Right cardiac atrium (tissue), 5 donors: ENCODE data around the gene SEC11A. TPM values are rescaled to one million over a fixed set of nuclear protein-coding genes. Genes with fewer than 3 reads are reported as not detected.
"Not testable (repeated sequence)": the region's sequence is repeated elsewhere in the genome, so short reads cannot be mapped to it uniquely, and the experiment has no call there.

ENCODE experiments used
- ATAC-seq, 2 donors: fragments of 200-7000 bp; cut with Tn5 transposase; one replicate each; pipeline versions ENCODE4 v1.8.0 to v1.9.1; 2020; ENCODE audit warnings: moderate library complexity in 2 of 2, mild to moderate bottlenecking in 1 of 2
- DNase-seq, 3 donors: peaks; one replicate each; pipeline ENCODE4 v3.0.0-alpha.2; 2020
- H3K27ac ChIP-seq: one replicate; pipeline ENCODE4 v1.5.1; 2013; ENCODE audit warnings: mild to moderate bottlenecking, low read length, control low read depth, moderate library complexity
- H3K27me3 ChIP-seq: one replicate; pipeline ENCODE4 v1.6.1; 2013; ENCODE audit not compliant: control insufficient read depth, insufficient read depth
- H3K4me1 ChIP-seq: one replicate; pipeline ENCODE4 v1.6.1; 2013; ENCODE audit warnings: low read length; ENCODE audit not compliant: control insufficient read depth, insufficient read depth
- H3K4me3 ChIP-seq: one replicate; pipeline ENCODE4 v1.5.1; 2013; ENCODE audit warnings: low read length, control low read depth
- H3K9me3 ChIP-seq: one replicate; pipeline ENCODE4 v1.6.1; 2013; ENCODE audit warnings: low read length; ENCODE audit not compliant: control insufficient read depth
- WGBS: extraction: QIAGEN DNeasy Blood & Tissue Kit; methylation state at CpG from one replicate; pipeline ENCODE4 v1.1.7; 2013; 5-methylcytosine and 5-hydroxymethylcytosine counted together
- intact Hi-C, 4 donors: fragments of 100-400 bp; cut with DNase I; formaldehyde crosslinking; loops; one replicate each; pipeline versions ENCODE4 v1.11.0 to v1.14.0; 2022 to 2023
- polyA plus RNA-seq: library from polyadenylated mRNA; stranded (reverse); fragments of 200-250 nt; gene quantifications from one replicate; pipeline ENCODE4 v1.2.3, GENCODE V29; 2013
- total RNA-seq, 4 donors: library from RNA; stranded (reverse); fragmentation: NEBNext Ultra II Directional; extraction: Animal tissue kit (Norgen Biotek cat#: 25700); gene quantifications; one replicate each; pipeline ENCODE4 v1.2.1, GENCODE V29; 2021
- donor health status: healthy with polysubstance abuse.
- donor health status: DM: no; HTN: yes; CAD: no.
- donor health status: DM: no; HTN: no; CAD: no.
- donor health status: DM: no; HTN: yes; CAD: no; lungs with severe emphysema.
- donor health status: DM: yes; HTN: yes; CAD: no.

SEC11A gene
- total and polyA plus RNA-seq, 5 donors = 86.2 to 92.2 (median 88.3) TPM

DNA sequence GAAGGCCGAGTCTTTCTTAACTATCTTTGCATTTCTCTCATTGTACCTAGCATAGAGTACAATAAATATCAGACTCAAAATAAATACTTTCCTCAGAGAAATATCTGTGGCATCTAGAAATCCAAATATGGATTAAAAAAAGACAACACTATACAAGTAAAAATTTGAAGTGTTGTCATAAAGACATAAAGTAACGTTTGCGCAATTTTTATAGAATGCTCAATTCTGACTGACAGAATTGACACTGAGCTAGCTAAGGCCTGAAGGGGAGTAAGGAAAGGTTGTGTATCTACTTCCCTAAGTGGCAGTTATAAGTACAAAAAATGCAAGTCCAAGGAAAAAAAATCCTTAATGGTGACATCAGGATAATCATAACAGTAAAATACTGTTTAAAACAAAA lies 1.1 kb downstream of the SEC11A start:
- DNase-seq (no peak), ATAC-seq (no peak)
- Histone ChIP-seq H3K27ac (no peak overlapping the region), H3K9me3 (no peaks in the 10 kb centered on the region), H3K4me3 (peak overlapping the region; percentile 86), H3K27me3 (no peaks in the 10 kb centered on the region), H3K4me1 (no peaks in the 10 kb centered on the region)
- 58% methylated on average over 3 of the region's 3 CpGs for WGBS
- intact Hi-C loops = no loop called here

DNA sequence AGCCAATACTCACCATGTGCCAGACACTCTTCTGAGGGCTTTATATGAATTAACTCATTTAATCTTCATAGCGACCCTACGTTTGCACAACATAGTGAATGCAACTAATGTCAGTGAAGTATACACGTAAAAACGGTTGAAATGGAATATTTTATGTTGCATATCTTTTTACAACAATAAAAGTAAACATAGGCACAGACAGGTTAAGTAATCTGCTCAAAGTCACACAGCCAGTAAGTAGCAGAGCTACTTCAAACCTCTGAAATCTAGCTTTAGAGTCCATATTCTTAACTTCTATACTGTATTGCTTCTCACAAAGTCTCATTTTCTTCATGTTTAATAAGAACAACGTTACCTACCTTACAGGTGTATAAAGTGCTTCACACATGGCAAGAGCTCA lies 1.6 kb downstream of the SEC11A start:
- DNase-seq (no peak), ATAC-seq (no peak)
- Histone ChIP-seq H3K27ac (no peak overlapping the region), H3K4me3 (peak overlapping the region; percentile 86), H3K9me3 (no peaks in the 10 kb centered on the region), H3K4me1 (no peaks in the 10 kb centered on the region), H3K27me3 (no peaks in the 10 kb centered on the region)
- WGBS = 80% methylated on average over 5 of the region's 5 CpGs
- intact Hi-C loops = no loop called here

DNA sequence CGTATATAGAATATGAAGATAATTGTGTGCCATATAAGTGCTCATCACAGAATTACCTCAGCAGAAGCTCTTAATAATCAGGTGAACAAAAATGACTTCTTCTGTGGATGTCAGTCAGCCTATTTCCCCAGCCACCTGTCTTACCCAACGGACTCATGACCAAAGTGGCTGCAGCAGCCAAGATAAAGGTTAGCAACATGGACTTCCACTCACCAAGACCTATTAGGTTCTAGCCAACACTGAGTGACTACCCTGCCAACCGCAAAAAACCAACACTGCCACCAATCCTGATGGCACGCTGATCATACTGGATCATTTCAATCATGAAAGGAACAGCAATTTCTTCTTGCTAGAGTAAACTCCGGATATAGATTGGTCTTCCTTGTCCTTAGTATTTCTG lies 12.1 kb downstream of the SEC11A start:
- no peak for DNase-seq
- WGBS = 91% methylated on average over 5 of the region's 5 CpGs
- H3K27ac ChIP-seq = no peak overlapping the region

DNA sequence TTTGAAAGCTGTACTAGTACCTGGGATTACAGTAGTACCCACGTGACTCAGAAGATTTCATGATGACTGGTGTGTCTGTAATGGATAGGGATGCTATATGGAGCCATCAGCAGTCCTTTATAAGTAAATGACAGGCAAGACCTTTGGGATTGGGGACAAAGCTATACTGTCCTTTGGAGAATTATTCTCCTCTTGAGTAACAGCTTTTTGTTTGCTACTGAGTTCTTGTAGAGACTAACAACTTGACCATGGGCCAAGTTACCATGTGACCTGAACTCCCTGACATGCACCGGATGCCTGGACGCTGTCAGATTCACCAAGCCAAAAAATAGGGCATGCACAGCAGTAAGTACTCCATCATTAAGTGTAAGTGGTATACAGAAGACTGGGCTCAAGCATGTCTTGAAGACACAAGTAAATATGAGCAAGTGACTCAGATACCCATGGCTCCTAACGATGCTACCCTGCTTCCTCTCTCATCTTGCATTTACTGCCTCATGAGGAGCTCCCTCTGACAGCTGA lies 12.9 kb downstream of the SEC11A start:
- peak in 2 of 3 donors; percentile 44 to 67 for DNase-seq
- peaks cover 5% of the 10 kb centered on the region for H3K4me1 ChIP-seq
- WGBS = 16% methylated on average over 4 of the region's 4 CpGs

More for the DNA sequence above, 12.1 kb downstream of the SEC11A start:
- ATAC-seq = no peak
- H3K9me3 ChIP-seq = no peaks in the 10 kb centered on the region
- intact Hi-C loops = no loop called here
- H3K4me3 ChIP-seq = no peak overlapping the region
- peaks cover 5% of the 10 kb centered on the region for H3K4me1 ChIP-seq
- no peaks in the 10 kb centered on the region for H3K27me3 ChIP-seq

DNA sequence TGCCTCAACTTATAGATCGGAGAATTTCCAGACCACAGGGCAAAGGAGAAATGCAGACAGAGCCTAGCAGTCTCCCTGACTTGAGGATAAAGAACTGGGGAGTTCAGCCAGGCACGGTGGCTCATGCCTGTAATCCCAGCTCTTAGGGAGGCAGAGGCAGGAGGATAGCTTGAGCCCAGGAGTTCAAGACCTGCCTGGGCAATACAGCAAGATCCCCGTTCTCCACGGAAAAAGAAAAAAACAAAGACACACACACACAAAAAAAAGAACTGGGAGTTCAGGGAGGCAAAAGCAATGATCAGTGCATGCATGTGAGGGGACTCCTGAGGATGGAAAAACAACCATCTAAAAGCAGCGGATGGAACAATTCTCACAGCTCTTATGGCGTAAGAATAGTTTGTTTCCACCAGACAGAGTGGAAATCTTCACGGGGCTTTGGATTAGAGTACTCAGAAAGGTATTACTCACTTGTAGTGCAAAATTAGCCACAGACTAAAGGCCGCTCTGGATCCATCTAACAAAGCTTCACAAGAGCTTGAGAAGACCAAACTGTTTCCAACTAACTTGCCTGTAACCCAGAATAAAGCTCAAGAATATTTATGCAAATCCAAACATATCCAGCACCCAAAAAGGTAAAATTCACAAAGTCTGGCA lies 16.3 kb downstream of the SEC11A start:
- intact Hi-C loops = no loop called here

More for the DNA sequence above, 12.9 kb downstream of the SEC11A start:
- Histone ChIP-seq H3K27me3 (no peaks in the 10 kb centered on the region), H3K27ac (no peak overlapping the region), H3K9me3 (no peaks in the 10 kb centered on the region), H3K4me3 (no peak overlapping the region)
- intact Hi-C loops = no loop called here
- peak; percentile 90 to 91 for ATAC-seq

DNA sequence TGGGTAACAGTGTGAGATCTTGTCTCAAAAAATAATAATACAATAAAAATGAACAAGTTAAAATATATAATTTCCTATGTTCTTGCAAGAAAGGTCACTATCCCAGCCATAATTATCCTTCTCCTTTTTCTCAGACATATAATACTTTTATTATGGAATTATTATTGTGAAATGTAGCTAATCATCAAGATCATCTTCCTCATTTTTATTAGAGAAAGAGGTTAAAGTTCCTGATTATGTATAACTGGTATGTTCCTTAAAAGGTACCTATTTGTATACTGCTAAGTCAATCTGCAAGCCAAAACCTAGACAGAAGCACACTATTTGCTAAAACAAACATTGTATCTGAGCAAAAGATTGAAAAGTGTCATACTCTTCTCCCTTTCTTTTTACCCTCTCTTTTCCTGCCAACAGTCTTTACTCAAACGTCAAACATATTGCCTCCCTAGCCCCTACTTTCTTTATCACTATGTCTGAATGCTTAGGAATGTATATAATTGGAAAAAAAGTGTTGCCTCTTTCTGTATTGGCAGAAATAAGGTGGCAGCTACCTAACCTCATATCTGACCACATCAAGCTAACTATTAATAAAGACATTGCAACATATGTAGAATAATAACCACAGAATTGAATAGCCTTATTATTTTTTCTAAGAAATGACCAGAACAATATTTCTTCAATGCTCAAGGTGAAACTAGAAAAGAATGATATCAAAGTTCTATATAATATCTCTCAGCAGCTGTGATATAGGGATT lies 18.5 kb downstream of the SEC11A start:
- Histone ChIP-seq H3K9me3 (no peaks in the 10 kb centered on the region), H3K27me3 (no peaks in the 10 kb centered on the region), H3K4me1 (no peaks in the 10 kb centered on the region), H3K4me3 (no peak overlapping the region), H3K27ac (no peak overlapping the region)
- 19% methylated on average over 1 of the region's 1 CpG for WGBS
- no peak for DNase-seq
- no peak for ATAC-seq
- intact Hi-C loops = no loop called here

More for the DNA sequence above, 16.3 kb downstream of the SEC11A start:
- Histone ChIP-seq H3K27me3 (no peaks in the 10 kb centered on the region), H3K27ac (no peak overlapping the region), H3K4me1 (peaks cover 5% of the 10 kb centered on the region), H3K9me3 (no peaks in the 10 kb centered on the region), H3K4me3 (no peak overlapping the region)
- WGBS = 85% methylated on average over 8 of the region's 8 CpGs
- ATAC-seq (no peak), DNase-seq (no peak)

DNA sequence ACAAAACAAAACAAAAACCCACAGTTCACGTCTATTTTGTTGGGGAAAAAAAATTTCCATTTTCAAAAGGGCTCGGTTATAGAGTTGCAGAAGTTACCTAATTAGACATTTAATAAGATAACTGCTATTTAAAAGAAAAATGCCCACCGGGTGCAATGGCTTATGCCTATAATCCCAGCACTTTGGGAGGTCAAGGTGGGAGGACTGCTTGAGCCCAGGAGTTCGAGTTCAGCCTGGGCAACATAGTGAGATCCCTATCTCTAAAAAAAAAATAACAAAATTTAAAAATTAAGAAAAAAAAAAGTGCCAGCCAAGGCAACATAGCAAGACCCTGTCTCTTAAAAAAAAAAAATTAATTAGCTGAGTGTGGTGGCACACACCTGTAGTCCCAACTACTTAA lies 19.2 kb downstream of the SEC11A start:
- intact Hi-C loops = no loop called here
- H3K27ac ChIP-seq = no peak overlapping the region
- H3K27me3 ChIP-seq = no peaks in the 10 kb centered on the region
- 85% methylated on average over 4 of the region's 4 CpGs for WGBS
- no peaks in the 10 kb centered on the region for H3K4me1 ChIP-seq
- no peaks in the 10 kb centered on the region for H3K9me3 ChIP-seq
- no peak for ATAC-seq
- DNase-seq = no peak
- H3K4me3 ChIP-seq = no peak overlapping the region

DNA sequence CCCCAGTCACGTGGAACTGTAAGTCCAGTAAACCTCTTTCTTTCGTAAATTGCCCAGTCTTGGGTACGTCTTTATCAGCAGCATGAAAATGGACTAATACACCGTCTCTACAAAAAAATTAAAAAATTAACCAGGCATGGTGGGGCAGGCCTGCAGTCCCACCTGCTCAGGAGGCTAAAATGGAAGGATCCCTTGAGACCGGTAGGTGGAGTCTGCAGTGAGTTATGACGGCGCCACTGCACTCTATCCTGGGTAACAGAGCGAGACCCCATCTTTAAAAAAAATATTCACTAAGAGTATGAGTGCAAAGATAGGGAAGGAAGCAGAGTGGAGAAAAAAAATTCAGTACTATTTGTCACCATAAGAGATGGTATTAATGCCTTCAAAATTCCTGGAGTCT lies 25.6 kb downstream of the SEC11A start:
- no peaks in the 10 kb centered on the region for H3K27me3 ChIP-seq
- no peaks in the 10 kb centered on the region for H3K4me1 ChIP-seq
- intact Hi-C loops = no loop called here
- no peak for ATAC-seq
- WGBS = 96% methylated on average over 8 of the region's 8 CpGs
- no peak for DNase-seq
- H3K9me3 ChIP-seq = no peaks in the 10 kb centered on the region
- H3K27ac ChIP-seq = no peak overlapping the region
- no peak overlapping the region for H3K4me3 ChIP-seq

DNA sequence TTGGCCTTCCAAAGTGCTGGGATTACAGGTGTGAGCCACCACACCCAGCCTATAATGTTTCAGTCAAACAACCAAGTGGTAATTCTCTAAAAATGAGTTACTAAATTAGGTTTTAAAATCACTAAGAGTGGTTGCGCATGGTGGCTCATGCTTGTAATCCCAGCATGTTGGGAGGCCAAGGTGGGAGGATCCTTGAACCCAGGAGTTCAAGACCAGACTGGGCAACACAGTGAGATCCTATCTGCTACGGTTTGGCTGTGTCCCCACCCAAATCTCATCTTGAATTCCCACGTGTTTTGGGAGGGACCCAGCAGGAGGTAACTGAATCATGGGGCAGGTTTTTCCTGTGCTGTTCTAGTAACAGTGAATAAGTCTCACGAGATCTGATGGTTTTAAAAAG lies 26.1 kb downstream of the SEC11A start:
- Histone ChIP-seq H3K4me3 (no peak overlapping the region), H3K4me1 (no peaks in the 10 kb centered on the region), H3K9me3 (no peaks in the 10 kb centered on the region), H3K27me3 (no peaks in the 10 kb centered on the region), H3K27ac (no peak overlapping the region)
- 93% methylated on average over 4 of the region's 4 CpGs for WGBS
- ATAC-seq = no peak
- intact Hi-C loops = no loop called here
- DNase-seq = no peak

DNA sequence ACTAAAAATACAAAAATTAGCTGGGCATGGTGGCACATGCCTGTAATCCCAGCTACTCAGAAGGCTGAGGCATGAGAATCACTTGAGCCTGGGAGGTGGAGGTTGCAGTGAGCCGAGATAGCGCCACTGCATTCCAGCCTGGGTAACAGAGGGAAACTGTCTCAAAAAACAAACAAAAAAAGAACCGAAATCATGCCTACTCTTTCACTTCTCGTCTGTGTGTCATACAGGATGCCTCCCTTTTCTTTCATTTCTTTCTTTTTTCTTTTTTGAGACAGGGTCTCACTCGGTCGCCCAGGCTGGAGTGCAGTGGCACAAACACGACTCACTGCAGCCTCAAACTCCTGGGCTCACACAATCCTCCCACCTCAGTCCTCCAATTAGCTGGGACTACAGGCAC lies 29.5 kb downstream of the SEC11A start:
- intact Hi-C loops, H3K4me3 ChIP-seq, H3K4me1 ChIP-seq, DNase-seq, H3K9me3 ChIP-seq, ATAC-seq, H3K27ac ChIP-seq, H3K27me3 ChIP-seq: not testable (repeated sequence)
- 87% methylated on average over 7 of the region's 7 CpGs for WGBS

DNA sequence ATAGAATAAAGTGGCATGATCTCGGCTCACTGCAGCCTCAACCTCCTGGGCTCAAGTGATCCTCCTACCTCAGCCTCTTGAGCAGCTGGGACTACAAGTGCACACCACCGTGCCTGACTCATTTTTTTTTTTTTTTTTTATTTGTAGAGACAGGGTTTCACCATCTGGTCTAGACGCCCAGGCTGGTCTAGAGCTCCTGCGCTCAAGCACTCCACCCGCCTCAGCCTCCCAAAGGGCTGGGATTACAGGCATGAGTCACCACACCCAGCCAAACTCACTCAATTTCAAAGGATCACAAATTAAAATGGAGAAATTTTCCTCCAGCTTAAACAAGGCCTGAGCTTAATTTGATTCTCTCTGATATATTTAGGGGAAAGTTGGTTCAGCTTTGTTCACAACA lies 30.6 kb downstream of the SEC11A start:
- intact Hi-C loops = no loop called here
- peak; percentile 40 to 75 for ATAC-seq
- WGBS = 77% methylated on average over 5 of the region's 5 CpGs
- peak; percentile 65 to 80 (median 72) for DNase-seq
- no peaks in the 10 kb centered on the region for H3K27me3 ChIP-seq
- H3K27ac ChIP-seq = no peak overlapping the region
- H3K9me3 ChIP-seq = no peaks in the 10 kb centered on the region
- H3K4me1 ChIP-seq = no peaks in the 10 kb centered on the region
- H3K4me3 ChIP-seq = no peak overlapping the region
